ENCODE data around the gene PTDSS2. TPM values are rescaled to one million over a fixed set of nuclear protein-coding genes. Genes with fewer than 3 reads are reported as not detected.

Gene PTDSS2
- total and polyA plus RNA-seq, 2 experiments from 2014 or later = 22.7 to 145 TPM

DNA sequence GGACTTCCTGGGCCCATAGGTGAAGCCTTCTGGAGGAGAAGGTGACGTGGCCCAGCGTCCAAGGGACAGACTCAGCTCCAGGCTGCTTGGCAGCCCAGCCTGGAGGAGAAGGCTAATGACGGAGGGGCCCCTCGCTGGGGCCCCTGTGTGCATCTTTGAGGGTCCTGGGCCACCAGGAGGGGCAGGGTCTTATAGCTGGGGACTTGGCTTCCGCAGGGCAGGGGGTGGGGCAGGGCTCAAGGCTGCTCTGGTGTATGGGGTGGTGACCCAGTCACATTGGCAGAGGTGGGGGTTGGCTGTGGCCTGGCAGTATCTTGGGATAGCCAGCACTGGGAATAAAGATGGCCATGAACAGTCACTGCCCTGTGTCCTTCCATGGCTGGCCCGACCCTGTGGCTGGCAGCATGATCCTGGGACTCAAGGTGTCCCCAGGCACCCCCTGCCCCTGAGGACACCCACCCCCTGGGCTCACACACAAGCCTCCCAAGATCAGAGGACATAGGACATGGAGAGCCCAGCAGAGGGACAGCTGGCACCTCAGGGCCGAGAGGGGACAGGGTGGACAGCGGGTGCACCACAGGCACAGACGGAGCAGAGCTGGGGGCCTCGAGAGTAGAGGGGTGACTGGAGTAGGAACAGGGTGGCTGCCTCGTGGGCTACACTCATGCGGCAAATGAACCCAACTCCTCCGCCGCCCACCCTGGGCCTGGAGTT lies 45.4 kb upstream of the PTDSS2 start:
- peaks cover 16% of the 10 kb centered on the region for H3K9me3 Mint-ChIP-seq
- no peak for DNase-seq (ENCODE audit: low spot score)

More for the DNA sequence above, 45.4 kb upstream of the PTDSS2 start:
- Mint-ChIP-seq H3K4me3 (no peak overlapping the region), H3K27me3 (ENCODE audit: insufficient read depth, low read depth, poor library complexity) (peaks cover 12% of the 10 kb centered on the region), H3K27ac (no peak overlapping the region), H3K36me3 (ENCODE audit: low read depth) (peaks cover 2% of the 10 kb centered on the region), H3K4me1 (no peaks in the 10 kb centered on the region; the same call in 2 of the 3 replicates)
- no peaks in the 10 kb centered on the region for H3F3A ChIP-seq (replicated peaks; ENCODE audit: low read depth)
- H3K4me3 ChIP-seq = no peak overlapping the region
- no peak overlapping the region for H3K27ac ChIP-seq (ENCODE audit: low read depth)
- H3K36me3 ChIP-seq (ENCODE audit: insufficient read depth) = no peaks in the 10 kb centered on the region
- H3K9me2 ChIP-seq (ENCODE audit: insufficient read depth) = no peaks in the 10 kb centered on the region
- no peaks in the 10 kb centered on the region; the same call in 1 of the 2 replicates for H4K20me1 ChIP-seq (replicated peaks; ENCODE audit: insufficient read depth)
- H3K4me1 ChIP-seq (ENCODE audit: insufficient read depth) = no peaks in the 10 kb centered on the region
- H3K27me3 ChIP-seq (ENCODE audit: insufficient read depth) = no peaks in the 10 kb centered on the region
- no peak overlapping the region for H2AFZ ChIP-seq
- no peak for TF ChIP-seq JUNB (IDR thresholded peaks at IDR 0.05; ENCODE audit: unreplicated experiment)
- no peak for TF ChIP-seq REST (IDR thresholded peaks at IDR 0.05; ENCODE audit: unreplicated experiment)
- TF ChIP-seq, protein P1, sequence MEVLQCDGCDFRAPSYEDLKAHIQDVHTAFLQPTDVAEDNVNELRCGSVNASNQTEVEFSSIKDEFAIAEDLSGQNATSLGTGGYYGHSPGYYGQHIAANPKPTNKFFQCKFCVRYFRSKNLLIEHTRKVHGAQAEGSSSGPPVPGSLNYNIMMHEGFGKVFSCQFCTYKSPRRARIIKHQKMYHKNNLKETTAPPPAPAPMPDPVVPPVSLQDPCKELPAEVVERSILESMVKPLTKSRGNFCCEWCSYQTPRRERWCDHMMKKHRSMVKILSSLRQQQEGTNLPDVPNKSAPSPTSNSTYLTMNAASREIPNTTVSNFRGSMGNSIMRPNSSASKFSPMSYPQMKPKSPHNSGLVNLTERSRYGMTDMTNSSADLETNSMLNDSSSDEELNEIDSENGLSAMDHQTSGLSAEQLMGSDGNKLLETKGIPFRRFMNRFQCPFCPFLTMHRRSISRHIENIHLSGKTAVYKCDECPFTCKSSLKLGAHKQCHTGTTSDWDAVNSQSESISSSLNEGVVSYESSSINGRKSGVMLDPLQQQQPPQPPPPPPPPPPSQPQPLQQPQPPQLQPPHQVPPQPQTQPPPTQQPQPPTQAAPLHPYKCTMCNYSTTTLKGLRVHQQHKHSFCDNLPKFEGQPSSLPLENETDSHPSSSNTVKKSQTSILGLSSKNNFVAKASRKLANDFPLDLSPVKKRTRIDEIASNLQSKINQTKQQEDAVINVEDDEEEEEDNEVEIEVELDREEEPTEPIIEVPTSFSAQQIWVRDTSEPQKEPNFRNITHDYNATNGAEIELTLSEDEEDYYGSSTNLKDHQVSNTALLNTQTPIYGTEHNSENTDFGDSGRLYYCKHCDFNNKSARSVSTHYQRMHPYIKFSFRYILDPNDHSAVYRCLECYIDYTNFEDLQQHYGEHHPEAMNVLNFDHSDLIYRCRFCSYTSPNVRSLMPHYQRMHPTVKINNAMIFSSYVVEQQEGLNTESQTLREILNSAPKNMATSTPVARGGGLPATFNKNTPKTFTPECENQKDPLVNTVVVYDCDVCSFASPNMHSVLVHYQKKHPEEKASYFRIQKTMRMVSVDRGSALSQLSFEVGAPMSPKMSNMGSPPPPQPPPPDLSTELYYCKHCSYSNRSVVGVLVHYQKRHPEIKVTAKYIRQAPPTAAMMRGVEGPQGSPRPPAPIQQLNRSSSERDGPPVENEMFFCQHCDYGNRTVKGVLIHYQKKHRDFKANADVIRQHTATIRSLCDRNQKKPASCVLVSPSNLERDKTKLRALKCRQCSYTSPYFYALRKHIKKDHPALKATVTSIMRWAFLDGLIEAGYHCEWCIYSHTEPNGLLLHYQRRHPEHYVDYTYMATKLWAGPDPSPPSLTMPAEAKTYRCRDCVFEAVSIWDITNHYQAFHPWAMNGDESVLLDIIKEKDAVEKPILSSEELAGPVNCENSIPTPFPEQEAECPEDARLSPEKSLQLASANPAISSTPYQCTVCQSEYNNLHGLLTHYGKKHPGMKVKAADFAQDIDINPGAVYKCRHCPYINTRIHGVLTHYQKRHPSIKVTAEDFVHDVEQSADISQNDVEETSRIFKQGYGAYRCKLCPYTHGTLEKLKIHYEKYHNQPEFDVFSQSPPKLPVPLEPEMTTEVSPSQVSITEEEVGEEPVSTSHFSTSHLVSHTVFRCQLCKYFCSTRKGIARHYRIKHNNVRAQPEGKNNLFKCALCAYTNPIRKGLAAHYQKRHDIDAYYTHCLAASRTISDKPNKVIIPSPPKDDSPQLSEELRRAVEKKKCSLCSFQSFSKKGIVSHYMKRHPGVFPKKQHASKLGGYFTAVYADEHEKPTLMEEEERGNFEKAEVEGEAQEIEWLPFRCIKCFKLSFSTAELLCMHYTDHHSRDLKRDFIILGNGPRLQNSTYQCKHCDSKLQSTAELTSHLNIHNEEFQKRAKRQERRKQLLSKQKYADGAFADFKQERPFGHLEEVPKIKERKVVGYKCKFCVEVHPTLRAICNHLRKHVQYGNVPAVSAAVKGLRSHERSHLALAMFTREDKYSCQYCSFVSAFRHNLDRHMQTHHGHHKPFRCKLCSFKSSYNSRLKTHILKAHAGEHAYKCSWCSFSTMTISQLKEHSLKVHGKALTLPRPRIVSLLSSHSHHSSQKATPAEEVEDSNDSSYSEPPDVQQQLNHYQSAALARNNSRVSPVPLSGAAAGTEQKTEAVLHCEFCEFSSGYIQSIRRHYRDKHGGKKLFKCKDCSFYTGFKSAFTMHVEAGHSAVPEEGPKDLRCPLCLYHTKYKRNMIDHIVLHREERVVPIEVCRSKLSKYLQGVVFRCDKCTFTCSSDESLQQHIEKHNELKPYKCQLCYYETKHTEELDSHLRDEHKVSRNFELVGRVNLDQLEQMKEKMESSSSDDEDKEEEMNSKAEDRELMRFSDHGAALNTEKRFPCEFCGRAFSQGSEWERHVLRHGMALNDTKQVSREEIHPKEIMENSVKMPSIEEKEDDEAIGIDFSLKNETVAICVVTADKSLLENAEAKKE (CRISPR knock-in tag; IDR thresholded peaks at IDR 0.05) = no peak
- TF ChIP-seq CREB1 (CRISPR knock-in tag; IDR thresholded peaks at IDR 0.05; ENCODE audit: low read depth) = no peak
- no peak for TF ChIP-seq ZNF331 (CRISPR knock-in tag; IDR thresholded peaks at IDR 0.05; ENCODE audit: low read depth)
- no peak for TF ChIP-seq EZH2phosphoT487 (IDR thresholded peaks at IDR 0.05; ENCODE audit: unreplicated experiment)
- no peak for TF ChIP-seq STAT1 (IDR thresholded peaks at IDR 0.05; ENCODE audit: unreplicated experiment)
- no peak for TF ChIP-seq POLR2AphosphoS5 (IDR thresholded peaks at IDR 0.05; ENCODE audit: low read depth)
- no peak for TF ChIP-seq NANOG (IDR thresholded peaks at IDR 0.05; ENCODE audit: borderline replicate concordance)
- TF ChIP-seq EZH2 (IDR thresholded peaks at IDR 0.05; ENCODE audit: low read depth, unreplicated experiment) = no peak
- no peak for ATAC-seq
- H3K4me2 ChIP-seq = no peak overlapping the region
- no peaks in the 10 kb centered on the region for H3K79me2 ChIP-seq (replicated peaks; ENCODE audit: insufficient read depth)

All from GM23338 (cell line).